ENCODE measurements around the gene JMJD1C.

- TF ChIP-seq POLR2A (IDR thresholded peaks at IDR 0.05): no peak
- TF ChIP-seq, protein P1, sequence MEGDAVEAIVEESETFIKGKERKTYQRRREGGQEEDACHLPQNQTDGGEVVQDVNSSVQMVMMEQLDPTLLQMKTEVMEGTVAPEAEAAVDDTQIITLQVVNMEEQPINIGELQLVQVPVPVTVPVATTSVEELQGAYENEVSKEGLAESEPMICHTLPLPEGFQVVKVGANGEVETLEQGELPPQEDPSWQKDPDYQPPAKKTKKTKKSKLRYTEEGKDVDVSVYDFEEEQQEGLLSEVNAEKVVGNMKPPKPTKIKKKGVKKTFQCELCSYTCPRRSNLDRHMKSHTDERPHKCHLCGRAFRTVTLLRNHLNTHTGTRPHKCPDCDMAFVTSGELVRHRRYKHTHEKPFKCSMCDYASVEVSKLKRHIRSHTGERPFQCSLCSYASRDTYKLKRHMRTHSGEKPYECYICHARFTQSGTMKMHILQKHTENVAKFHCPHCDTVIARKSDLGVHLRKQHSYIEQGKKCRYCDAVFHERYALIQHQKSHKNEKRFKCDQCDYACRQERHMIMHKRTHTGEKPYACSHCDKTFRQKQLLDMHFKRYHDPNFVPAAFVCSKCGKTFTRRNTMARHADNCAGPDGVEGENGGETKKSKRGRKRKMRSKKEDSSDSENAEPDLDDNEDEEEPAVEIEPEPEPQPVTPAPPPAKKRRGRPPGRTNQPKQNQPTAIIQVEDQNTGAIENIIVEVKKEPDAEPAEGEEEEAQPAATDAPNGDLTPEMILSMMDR (IDR thresholded peaks at IDR 0.05): no peak
These were observed 238.4 kb downstream of the JMJD1C start for GRCh38 chr10:63227207-63227895.
